GM23248 (cell line): Measurements from ENCODE around the gene GRAMD1A. TPM values are rescaled to one million over a fixed set of nuclear protein-coding genes. Genes with fewer than 3 reads are reported as not detected.
"Not testable (repeated sequence)": the region's sequence is repeated elsewhere in the genome, so short reads cannot be mapped to it uniquely, and the experiment has no call there.

Experiments used
- DNase-seq: peaks from one replicate; pipeline ENCODE4 v3.0.0-alpha.2; 2015
- H2AFZ ChIP-seq: fragments of 200-600 bp; sonication (generic); 2 replicates; pipeline ENCODE4 v1.6.1; 2016; ENCODE audit warnings: antibody characterized with exemption
- H3F3A ChIP-seq: fragments of 200-600 bp; sonication (generic); 2 replicates; pipeline ENCODE4 v1.6.1; 2016; ENCODE audit warnings: mild to moderate bottlenecking, antibody characterized with exemption, mixed run types; ENCODE audit not compliant: insufficient read depth
- H3K27ac ChIP-seq: fragments of 200-600 bp; sonication (generic); 2 replicates; pipeline ENCODE4 v1.5.1; 2016; ENCODE audit warnings: mild to moderate bottlenecking
- H3K27me3 ChIP-seq: fragments of 200-600 bp; sonication (generic); replicated peaks from 2 replicates; pipeline ENCODE4 v1.6.1; 2016; ENCODE audit warnings: mild to moderate bottlenecking; ENCODE audit not compliant: insufficient read depth
- H3K36me3 ChIP-seq: fragments of 200-600 bp; sonication (generic); 2 replicates; pipeline ENCODE4 v1.6.1; 2016; ENCODE audit warnings: low read depth, mild to moderate bottlenecking
- H3K4me1 ChIP-seq: fragments of 200-600 bp; sonication (generic); 2 replicates; pipeline ENCODE4 v1.6.1; 2016; ENCODE audit warnings: mild to moderate bottlenecking; ENCODE audit not compliant: insufficient read depth
- H3K4me2 ChIP-seq: fragments of 200-600 bp; sonication (generic); one replicate; pipeline ENCODE4 v1.6.1; 2016; ENCODE audit warnings: mild to moderate bottlenecking; ENCODE audit not compliant: unreplicated experiment
- H3K4me3 ChIP-seq: fragments of 200-600 bp; sonication (generic); 2 replicates; pipeline ENCODE4 v1.5.1; 2016; ENCODE audit warnings: mild to moderate bottlenecking
- H3K79me2 ChIP-seq: fragments of 200-600 bp; sonication (generic); 2 replicates; pipeline ENCODE4 v1.6.1; 2016; ENCODE audit warnings: mild to moderate bottlenecking; ENCODE audit not compliant: insufficient read depth
- H3K9ac ChIP-seq: fragments of 200-600 bp; sonication (generic); 2 replicates; pipeline ENCODE4 v1.6.1; 2016; ENCODE audit warnings: mild to moderate bottlenecking
- H3K9me2 ChIP-seq: fragments of 200-600 bp; sonication (generic); 2 replicates; pipeline ENCODE4 v1.6.1; 2016; ENCODE audit warnings: mixed run types, mild to moderate bottlenecking, moderate library complexity; ENCODE audit not compliant: insufficient read depth
- H3K9me3 ChIP-seq: fragments of 200-600 bp; sonication (generic); one replicate; pipeline ENCODE4 v1.6.1; 2017; ENCODE audit warnings: low read depth
- H4K20me1 ChIP-seq: fragments of 200-600 bp; sonication (generic); 2 replicates; pipeline ENCODE4 v1.6.0; 2016; ENCODE audit not compliant: insufficient read depth
- EZH2 ChIP-seq: fragments of 200-600 bp; sonication (generic); IDR thresholded peaks from 2 replicates; pipeline ENCODE4 v1.6.1; 2018; ENCODE audit warnings: antibody characterized with exemption, mild to moderate bottlenecking; ENCODE audit not compliant: insufficient read depth, poor library complexity, severe bottlenecking
- EZH2phosphoT487 ChIP-seq: fragments of 200-600 bp; sonication (generic); IDR thresholded peaks from 2 replicates; pipeline ENCODE4 v1.6.1; 2018; ENCODE audit warnings: antibody characterized with exemption, moderate library complexity, mild to moderate bottlenecking, low read depth; ENCODE audit not compliant: insufficient read depth
- WGBS, 2 experiments: methylation state at CpG; one replicate each; pipeline ENCODE4 v1.1.6; 2015 to 2017; ENCODE audit warnings: low lambda C conversion rate in 2 of 2, low coverage in 1 of 2; ENCODE audit errors: missing lambda C conversion rate in 2 of 2; 5-methylcytosine and 5-hydroxymethylcytosine counted together
- in situ Hi-C: fragments of 300-500 bp; cut with MboI; formaldehyde crosslinking; loops from 2 replicates; pipeline ENCODE4 v1.15.0; 2020
- polyA plus RNA-seq: library from polyadenylated mRNA; unstranded; fragments of >200 nt; fragmentation: Nextera tagmentation; extraction: Ambion mirVana; gene quantifications from 2 replicates; pipeline ENCODE4 v1.2.1, GENCODE V29; 2016
- total RNA-seq: library from RNA; depleted of rRNA; stranded (reverse); fragments of >200 nt; shearing (Covaris generic); gene quantifications from 2 replicates; pipeline ENCODE4 v1.2.3, GENCODE V29; 2014

The GRAMD1A gene
- total and polyA plus RNA-seq, 2 experiments from 2014 or later, result 17.3 to 33.8 TPM

DNA sequence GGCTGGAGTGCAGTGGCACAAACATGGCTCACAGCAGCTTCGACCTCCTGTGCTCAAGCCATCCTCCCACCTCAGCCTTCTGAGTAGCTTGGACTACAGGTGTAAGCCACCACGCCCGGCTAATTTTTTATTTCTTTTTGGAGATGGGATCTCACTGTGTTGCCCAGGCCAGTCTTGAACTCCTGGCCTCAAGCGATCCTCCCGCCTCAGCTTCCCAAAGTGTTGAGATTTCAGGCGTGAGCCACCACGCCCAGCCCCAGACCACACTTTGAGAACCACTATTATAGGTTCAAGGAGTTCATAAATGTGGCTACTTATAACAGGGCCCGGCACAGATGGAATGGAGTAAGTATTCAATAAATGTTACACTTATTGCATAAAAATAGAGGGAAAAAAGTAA lies 26.9 kb downstream of the GRAMD1A start:
- in situ Hi-C loops, result no loop called here
- no peak overlapping the region for H3K4me2 ChIP-seq
- H3K9me2 ChIP-seq, result no peaks in the 10 kb centered on the region
- TF ChIP-seq EZH2 (no peak), EZH2phosphoT487 (no peak)
- no peaks in the 10 kb centered on the region for H3K36me3 ChIP-seq
- H3K9ac ChIP-seq, result no peak overlapping the region
- H3K4me1 ChIP-seq, result no peaks in the 10 kb centered on the region
- H2AFZ ChIP-seq, result no peak overlapping the region
- DNase-seq, result no peak
- no peaks in the 10 kb centered on the region for H3K79me2 ChIP-seq
- 88 to 90% methylated on average over 8 of the region's 8 CpGs for WGBS, 2 experiments
- H3K4me3 ChIP-seq, result no peak overlapping the region
- H3K9me3 ChIP-seq, result no peaks in the 10 kb centered on the region
- no peak overlapping the region for H3K27ac ChIP-seq
- H3K27me3 ChIP-seq, result no peaks in the 10 kb centered on the region
- peaks cover 5% of the 10 kb centered on the region for H3F3A ChIP-seq
- no peaks in the 10 kb centered on the region for H4K20me1 ChIP-seq

DNA sequence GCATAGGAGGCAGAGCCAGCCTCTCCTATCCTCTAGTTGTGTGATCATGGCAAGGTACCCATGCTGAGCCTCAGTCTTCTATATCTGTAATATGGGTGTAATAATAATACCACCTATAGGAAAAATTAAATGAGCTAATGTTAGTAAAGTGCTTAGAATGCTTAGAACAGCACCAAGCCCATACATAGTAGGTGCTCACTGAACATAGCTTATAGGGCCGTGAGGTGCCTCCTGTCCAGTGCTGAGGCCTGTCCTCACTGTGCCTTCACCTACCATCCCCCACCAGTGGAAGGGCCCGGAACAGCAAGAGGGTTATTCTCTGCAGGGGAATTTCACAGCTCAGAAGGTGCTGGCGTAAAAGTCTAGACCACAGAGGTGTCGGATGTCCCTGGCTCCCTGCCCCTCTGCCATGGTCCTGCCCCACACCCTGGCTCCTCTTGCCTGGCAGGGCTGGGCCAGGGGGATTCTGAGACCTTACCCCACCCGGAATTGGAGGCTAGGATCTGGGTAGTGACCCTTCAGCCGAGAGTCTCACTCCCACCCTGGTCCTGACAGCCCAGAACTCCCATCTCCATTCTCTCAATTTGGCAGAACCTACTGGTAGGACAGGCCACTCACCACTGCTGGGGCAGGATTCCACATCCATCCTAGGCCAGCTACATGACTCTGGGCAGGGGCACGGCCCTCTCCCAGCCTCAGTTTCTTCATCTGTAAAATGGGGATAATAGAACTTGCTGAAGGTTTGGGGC lies 27.9 kb downstream of the GRAMD1A start:
- H3K9ac ChIP-seq, result no peak overlapping the region
- H3K4me1 ChIP-seq, result no peaks in the 10 kb centered on the region
- H2AFZ ChIP-seq, result no peak overlapping the region
- in situ Hi-C loops, result no loop called here
- H3K27me3 ChIP-seq, result no peaks in the 10 kb centered on the region
- H3K36me3 ChIP-seq, result no peaks in the 10 kb centered on the region
- H3K4me2 ChIP-seq, result no peak overlapping the region
- no peak for TF ChIP-seq EZH2phosphoT487
- TF ChIP-seq EZH2, result no peak
- no peaks in the 10 kb centered on the region for H4K20me1 ChIP-seq
- no peaks in the 10 kb centered on the region for H3K9me2 ChIP-seq
- H3K9me3 ChIP-seq, result no peaks in the 10 kb centered on the region
- no peaks in the 10 kb centered on the region for H3K79me2 ChIP-seq
- no peak overlapping the region for H3K4me3 ChIP-seq
- DNase-seq, result peak; percentile 31
- H3K27ac ChIP-seq, result no peak overlapping the region
- WGBS, 2 experiments, result 89 to 93% methylated on average over 7 of the region's 7 CpGs
- peaks cover 5% of the 10 kb centered on the region for H3F3A ChIP-seq

DNA sequence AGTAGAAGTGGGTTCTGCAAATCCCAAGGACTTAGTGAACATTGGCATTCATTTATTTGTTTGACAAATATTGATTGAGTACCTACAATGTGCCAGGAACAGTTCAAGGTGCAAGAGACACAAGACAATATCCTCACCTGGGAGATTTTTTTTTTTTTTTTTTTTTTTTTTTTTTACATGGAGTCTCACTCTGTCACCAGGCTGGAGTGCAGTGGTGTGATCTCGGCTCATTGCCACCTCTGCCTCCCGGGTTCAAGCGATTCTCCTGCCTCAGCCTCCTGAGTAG lies 28.4 kb downstream of the GRAMD1A start:
- H3K36me3 ChIP-seq, H3K79me2 ChIP-seq, DNase-seq, H3K9ac ChIP-seq, H3K4me2 ChIP-seq, in situ Hi-C loops, H3K4me1 ChIP-seq, H3K27me3 ChIP-seq, H2AFZ ChIP-seq, H3F3A ChIP-seq, H3K9me3 ChIP-seq, H3K9me2 ChIP-seq, H3K27ac ChIP-seq, H3K4me3 ChIP-seq, H4K20me1 ChIP-seq: not testable (repeated sequence)
- 87 to 88% methylated on average over 3 of the region's 3 CpGs for WGBS, 2 experiments

DNA sequence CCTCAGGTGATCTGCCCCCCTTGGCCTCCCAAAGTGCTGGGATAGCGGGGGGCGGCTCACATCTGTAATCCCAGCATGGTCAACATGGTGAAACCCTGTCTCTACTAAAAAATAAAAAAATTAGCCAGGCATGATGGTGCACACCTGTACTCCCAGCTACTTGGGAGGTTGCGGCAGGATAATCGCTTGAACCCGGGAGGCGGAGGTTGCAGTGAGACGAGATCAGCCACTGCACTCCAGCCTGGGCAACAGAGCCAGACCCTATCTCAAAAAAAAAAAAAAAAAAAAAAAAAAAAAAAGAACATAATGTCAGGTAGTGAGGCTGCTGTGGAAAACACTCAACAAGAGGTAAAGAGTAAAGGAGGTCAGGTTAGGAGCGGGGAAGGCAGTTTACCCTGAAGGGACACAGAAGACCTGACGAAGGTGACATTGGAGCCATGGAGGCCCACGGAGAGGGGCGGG lies 29.2 kb downstream of the GRAMD1A start:
- in situ Hi-C loops, result not testable (repeated sequence)

DNA sequence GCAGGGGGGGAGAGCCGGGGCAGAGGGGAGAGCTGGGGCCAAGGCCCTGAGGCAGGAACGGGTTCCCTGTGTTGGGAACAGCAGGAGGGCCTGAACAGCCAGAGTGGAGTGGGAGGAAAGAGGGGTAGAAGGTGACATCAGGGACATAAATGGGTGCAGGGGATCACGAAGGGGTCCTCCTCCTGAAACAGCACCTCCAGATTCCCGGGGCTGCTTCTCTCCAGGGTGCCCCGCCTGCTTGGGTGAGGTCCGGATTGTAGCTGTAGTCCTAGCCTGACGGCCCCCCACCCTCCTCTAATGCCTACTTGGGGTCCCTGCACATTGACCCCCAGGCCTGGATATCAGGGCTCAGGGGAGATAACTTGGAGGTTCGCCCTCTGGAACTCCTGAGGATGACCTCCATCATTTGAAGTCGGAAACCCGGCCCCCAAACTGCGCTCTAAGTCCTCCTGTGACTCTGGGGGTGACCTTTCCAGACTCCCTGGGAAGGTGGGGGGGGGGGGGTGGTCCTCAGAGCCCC lies 29.7 kb downstream of the GRAMD1A start:
- H4K20me1 ChIP-seq, result no peaks in the 10 kb centered on the region
- 23 to 32% methylated on average over 9 to 11 of the region's 11 CpGs for WGBS, 2 experiments
- TF ChIP-seq EZH2phosphoT487 (no peak), EZH2 (no peak)
- in situ Hi-C loops, result no loop called here
- no peaks in the 10 kb centered on the region for H3K27me3 ChIP-seq
- H2AFZ ChIP-seq, result no peak overlapping the region
- peak overlapping the region; percentile 69 for H3K4me3 ChIP-seq
- H3K9me3 ChIP-seq, result no peaks in the 10 kb centered on the region
- H3K4me2 ChIP-seq, result peak overlapping the region; percentile 67
- no peaks in the 10 kb centered on the region for H3K9me2 ChIP-seq
- H3K36me3 ChIP-seq, result no peaks in the 10 kb centered on the region
- H3K9ac ChIP-seq, result peak overlapping the region; percentile 48
- peak; percentile 12 for DNase-seq
- H3K4me1 ChIP-seq, result no peaks in the 10 kb centered on the region
- no peaks in the 10 kb centered on the region for H3K79me2 ChIP-seq
- H3K27ac ChIP-seq, result no peak overlapping the region
- peaks cover 5% of the 10 kb centered on the region for H3F3A ChIP-seq

More for the DNA sequence above, 29.2 kb downstream of the GRAMD1A start:
- H3K9me3 ChIP-seq, H2AFZ ChIP-seq, H3K27me3 ChIP-seq, DNase-seq, H3K36me3 ChIP-seq, H3K9me2 ChIP-seq, H4K20me1 ChIP-seq, H3K27ac ChIP-seq, H3K4me1 ChIP-seq, H3K9ac ChIP-seq, H3K4me3 ChIP-seq, H3K79me2 ChIP-seq, H3F3A ChIP-seq, H3K4me2 ChIP-seq: not testable (repeated sequence)
- whole genome bisulfite sequencing, 2 experiments, result 78 to 80% methylated on average over 10 to 11 of the region's 11 CpGs
